B cell (primary cell): ENCODE measurements around the gene GCHFR.

Experiments
- EZH2 ChIP-seq: IDR thresholded peaks from 2 replicates; pipeline ENCODE4 v1.6.1; 2012; ENCODE audit warnings: borderline replicate concordance, low read depth, mild to moderate bottlenecking, moderate library complexity, low read length; ENCODE audit not compliant: insufficient read depth, poor library complexity, severe bottlenecking
- TF ChIP-seq, protein P1 (sequence below): fragments of 200-600 bp; IDR thresholded peaks from one replicate; pipeline ENCODE4 v1.8.0; 2022; ENCODE audit warnings: antibody characterized with exemption, mild to moderate bottlenecking

DNA sequence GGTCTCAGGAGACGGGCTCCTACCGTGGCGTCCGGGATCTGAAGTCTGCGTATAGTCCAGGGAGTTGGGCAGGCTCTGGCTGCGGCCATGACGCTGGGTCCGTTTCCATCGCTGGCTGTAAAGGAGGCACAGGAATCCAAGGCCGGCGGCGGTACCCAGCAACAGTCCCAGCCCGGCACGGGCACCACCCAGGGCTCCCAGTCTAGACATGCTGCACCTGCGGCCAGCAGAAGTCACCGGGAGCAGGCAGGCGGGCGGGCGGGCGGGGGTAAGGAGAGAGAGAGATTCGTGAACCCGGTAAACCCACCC lies 9.3 kb upstream of the GCHFR start:
- TF ChIP-seq, protein P1, sequence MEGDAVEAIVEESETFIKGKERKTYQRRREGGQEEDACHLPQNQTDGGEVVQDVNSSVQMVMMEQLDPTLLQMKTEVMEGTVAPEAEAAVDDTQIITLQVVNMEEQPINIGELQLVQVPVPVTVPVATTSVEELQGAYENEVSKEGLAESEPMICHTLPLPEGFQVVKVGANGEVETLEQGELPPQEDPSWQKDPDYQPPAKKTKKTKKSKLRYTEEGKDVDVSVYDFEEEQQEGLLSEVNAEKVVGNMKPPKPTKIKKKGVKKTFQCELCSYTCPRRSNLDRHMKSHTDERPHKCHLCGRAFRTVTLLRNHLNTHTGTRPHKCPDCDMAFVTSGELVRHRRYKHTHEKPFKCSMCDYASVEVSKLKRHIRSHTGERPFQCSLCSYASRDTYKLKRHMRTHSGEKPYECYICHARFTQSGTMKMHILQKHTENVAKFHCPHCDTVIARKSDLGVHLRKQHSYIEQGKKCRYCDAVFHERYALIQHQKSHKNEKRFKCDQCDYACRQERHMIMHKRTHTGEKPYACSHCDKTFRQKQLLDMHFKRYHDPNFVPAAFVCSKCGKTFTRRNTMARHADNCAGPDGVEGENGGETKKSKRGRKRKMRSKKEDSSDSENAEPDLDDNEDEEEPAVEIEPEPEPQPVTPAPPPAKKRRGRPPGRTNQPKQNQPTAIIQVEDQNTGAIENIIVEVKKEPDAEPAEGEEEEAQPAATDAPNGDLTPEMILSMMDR, result no peak
- TF ChIP-seq EZH2, result no peak
